OCI-LY1 (cell line): Measurements from ENCODE around the gene STX12.

Source experiments
- CTCF ChIP-seq: fragments of 200-600 bp; sonication (generic), shearing (Covaris generic); IDR thresholded peaks from 2 replicates; pipeline ENCODE4 v1.5.1; 2017; ENCODE audit warnings: mild to moderate bottlenecking, antibody characterized with exemption, low read length, moderate library complexity, mixed read lengths
- EZH2 ChIP-seq: fragments of 200-600 bp; sonication (generic), shearing (Covaris generic); IDR thresholded peaks from 2 replicates; pipeline ENCODE4 v1.8.0; 2017; ENCODE audit warnings: borderline replicate concordance, mixed run types, mild to moderate bottlenecking, antibody characterized with exemption, low read length, moderate library complexity, mixed read lengths

GRCh38 chr1:27835046-27835445 is 62.0 kb downstream of the STX12 start:
- TF ChIP-seq CTCF (no peak), EZH2 (no peak)
